Measurements from ENCODE around the gene APPL2.

DNA sequence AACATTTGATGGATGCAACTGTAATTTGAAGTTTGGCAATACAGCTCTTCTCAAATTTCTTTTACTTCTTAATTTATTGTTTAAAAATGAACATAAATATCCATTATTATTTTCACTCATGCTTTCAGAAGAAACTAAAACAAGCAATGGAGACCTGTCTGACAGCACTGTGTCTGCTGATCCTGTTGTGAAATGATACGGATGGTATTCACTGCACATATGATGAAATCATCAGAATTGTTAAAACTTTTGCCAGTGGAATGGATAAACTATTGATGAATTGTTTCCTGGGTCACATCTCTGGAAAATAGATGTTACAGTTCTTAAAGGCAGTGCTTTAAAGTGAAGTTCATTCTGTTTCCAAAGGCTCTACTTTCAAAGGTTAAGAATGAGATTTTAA, 69.2 kb downstream of the APPL2 start:
- TF ChIP-seq POLR2A (IDR thresholded peaks at IDR 0.05) (no peak), CTCF (IDR thresholded peaks at IDR 0.05) (no peak), EP300 (IDR thresholded peaks at IDR 0.05) (no peak), POLR2AphosphoS5 (IDR thresholded peaks at IDR 0.05) (no peak)

All from stomach (tissue), 4 donors.